CD4-positive, alpha-beta T cell treated with Interleukin-4 for 1 hour (primary cell): Measurements from ENCODE around the gene FNBP1L.

ENCODE experiments used
- DNase-seq, 2 donors: peaks; one replicate each; pipeline ENCODE4 v3.0.0-alpha.2; 2020 to 2022

FNBP1L gene

DNA sequence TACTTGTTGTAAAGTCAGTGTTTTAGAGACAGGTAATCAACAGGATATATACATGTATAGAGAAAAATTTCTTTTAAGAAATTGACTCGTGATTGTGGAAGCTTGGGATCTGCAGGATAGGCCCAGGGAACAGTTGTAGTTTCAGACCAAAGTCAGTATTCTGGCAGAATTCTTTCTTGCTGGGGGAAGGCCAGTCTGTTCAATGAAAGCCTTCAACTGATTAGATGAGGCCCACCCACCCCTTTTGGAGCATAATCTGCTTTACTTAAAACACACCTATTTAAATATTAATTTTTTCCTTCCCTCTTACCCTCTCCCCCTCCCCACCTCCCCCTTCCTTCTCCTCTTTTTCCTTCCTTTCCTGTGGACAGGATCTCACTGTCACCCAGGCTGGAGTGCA, 48.0 kb downstream of the FNBP1L start:
- DNase-seq: no peak

DNA sequence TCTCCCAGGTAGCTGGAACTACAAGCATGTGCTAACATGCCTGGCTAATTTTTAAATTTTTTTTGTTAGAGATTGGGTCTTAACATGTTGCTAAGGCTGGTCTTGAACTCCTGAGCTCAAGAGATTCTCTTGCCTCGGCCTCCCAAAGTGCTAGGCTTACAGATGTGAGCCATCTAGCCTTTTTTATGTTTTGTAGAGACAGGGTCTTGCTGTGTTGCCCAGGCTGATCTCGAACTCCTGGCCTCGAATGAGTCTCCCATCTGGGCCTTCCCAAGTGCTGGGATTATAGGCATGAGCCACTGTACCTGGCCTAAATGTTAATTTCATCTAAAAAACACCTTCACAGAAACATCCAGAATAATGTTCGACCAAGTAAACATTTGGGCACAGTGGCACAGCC, 48.6 kb downstream of the FNBP1L start:
- DNase-seq: no peak

DNA sequence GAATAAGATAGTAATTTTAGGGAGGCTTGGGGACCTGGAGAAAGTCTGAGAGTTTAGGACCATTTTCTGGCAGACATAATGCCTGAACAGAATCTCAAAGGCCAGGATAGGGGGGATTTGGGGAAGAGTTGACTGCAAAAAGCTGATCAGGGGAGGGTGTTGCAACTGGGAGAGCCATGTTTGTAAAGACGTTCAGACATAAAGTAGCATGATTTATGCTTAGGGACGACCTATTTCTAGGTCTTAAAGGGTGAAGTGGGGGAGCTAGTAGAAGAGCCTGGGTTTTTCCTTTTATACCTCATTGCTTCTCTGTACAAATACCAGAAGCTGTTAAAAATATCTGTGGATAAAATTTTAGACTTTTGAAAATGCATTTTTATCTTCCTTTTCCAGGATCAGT, 51.2 kb downstream of the FNBP1L start:
- DNase-seq: no peak

DNA sequence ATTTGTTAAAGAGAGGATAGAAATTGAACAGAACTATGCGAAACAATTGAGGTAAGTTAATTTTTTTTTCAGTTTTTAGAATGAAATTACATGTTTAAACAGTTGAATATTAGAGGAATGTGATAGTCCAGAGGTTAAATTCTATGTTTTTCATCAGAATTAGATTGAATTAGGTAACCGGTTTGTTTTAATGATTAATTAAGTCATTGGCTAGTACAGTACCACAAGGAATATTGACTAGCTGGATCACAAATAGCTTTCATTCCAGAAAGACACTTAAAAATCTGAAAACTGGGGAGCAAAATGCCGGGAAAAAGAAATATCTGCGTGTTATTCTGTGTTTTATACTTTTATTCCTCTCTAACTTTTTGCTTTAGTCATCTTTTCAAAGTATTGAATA, 51.6 kb downstream of the FNBP1L start:
- no peak for DNase-seq

DNA sequence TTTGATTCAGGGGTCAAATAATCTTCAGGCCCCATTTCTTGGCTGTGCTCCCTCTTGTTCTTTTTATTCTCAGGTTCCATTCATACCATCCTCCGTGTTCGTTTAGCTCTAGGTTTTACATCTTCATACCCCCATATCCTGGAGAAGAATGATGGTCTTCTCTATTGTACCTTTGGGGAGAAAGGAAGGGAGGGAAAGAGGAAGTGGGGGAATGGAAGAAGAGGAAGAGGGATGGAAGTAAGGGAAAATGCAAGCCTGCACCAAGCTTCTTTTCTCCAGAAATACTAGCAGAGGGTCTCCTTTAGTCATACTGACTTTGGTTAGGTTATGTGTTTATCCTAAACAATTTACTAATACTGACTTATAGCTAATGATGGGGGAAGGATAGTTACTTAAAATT, 52.4 kb downstream of the FNBP1L start:
- no peak for DNase-seq

DNA sequence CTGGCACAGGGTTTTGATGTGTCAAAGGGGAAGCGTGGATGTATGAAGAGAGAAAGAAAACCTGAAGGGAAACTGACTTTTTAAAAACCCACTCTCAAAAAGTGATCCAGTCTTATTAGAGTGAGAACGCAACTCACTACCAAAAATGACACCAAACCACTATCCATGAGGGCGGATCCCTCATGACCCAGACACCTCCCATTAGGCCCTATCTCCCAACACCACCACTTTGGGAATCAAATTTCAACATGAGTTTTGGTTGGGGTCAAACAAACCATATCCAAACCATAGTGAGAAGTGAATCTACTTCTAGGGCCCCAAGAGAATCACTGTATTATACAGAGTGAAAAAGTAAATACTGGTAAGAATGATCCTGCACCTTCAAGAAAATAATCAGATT, 53.5 kb downstream of the FNBP1L start:
- DNase-seq: no peak

DNA sequence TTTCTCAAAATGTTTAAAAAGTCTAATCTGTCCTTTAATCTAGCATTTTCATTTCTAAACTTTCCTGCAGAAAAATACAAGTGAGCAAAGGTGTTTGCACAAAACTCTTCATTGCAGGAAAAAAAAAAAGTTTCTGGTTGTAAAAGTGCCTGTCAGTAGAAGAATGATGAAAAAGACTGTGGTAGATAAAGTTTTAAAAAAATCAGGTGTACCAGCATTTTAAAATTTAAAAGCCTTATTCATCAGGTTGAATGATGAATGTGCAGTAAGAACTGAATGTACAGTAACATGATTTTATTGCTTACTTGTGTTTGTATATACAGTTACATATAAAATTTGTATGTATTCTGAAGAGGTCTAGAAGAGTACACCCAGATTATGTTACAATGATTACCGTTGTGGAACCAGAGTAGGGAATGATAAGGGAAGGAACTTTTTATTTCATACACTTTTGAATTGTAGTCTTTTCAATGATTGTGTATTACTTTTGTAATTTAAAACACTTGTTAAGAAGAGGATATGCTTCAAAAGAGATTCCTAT, 54.0 kb downstream of the FNBP1L start:
- no peak for DNase-seq

DNA sequence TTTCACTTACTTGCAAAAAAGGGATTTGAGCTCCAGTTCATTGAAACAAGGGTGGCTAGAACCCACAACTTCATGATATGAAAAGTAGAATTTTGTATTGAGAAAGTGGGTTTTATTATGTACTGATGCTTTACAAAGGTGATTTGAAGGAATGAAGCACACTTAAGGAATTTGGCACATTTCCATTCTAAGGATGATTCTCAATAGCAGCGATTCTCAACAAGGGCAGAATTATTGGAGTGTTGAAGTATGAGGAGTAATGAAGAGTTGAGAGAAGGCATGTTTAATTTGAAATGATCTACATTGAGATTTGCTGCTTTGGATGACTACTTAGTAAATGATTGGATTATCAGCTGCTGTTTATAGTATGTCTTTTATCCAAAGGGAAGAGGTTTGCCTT, 54.7 kb downstream of the FNBP1L start:
- DNase-seq: no peak

DNA sequence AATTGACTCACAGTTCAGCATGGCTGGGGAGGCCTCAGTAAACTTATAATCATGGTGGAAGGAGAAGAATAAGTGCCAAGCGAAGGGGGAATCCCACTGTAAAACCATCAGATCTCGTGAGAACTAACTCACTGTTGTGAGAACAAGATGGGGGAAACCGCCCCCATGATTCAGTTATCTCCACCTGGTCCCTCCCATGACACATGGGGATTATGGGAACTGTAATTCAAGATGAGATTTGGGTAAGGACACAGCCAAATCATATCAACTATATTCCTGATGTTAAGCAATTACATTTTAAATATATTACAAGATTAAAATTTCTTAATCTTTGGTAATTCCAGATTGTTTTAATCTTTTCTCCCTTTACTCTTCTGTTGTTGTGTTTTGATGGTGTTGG, 55.2 kb downstream of the FNBP1L start:
- no peak for DNase-seq

DNA sequence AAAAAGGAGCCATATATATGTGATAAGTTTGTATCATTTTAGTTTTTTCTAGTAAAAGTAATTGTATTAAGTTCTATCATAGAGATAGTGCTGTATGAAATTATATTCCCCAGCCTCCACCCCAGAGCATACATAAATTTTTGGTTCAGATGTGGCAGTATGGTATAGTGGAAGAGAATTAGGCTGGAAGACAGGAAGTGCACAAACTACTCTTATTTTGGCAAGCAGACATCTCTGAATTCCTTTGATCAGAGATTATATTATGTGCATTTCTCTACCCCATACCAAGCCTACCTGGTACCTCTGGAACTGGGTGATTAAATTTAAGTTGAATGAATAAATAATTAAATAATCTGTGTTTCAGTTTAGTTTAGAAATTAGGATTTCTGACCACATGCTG, 55.9 kb downstream of the FNBP1L start:
- DNase-seq: no peak

DNA sequence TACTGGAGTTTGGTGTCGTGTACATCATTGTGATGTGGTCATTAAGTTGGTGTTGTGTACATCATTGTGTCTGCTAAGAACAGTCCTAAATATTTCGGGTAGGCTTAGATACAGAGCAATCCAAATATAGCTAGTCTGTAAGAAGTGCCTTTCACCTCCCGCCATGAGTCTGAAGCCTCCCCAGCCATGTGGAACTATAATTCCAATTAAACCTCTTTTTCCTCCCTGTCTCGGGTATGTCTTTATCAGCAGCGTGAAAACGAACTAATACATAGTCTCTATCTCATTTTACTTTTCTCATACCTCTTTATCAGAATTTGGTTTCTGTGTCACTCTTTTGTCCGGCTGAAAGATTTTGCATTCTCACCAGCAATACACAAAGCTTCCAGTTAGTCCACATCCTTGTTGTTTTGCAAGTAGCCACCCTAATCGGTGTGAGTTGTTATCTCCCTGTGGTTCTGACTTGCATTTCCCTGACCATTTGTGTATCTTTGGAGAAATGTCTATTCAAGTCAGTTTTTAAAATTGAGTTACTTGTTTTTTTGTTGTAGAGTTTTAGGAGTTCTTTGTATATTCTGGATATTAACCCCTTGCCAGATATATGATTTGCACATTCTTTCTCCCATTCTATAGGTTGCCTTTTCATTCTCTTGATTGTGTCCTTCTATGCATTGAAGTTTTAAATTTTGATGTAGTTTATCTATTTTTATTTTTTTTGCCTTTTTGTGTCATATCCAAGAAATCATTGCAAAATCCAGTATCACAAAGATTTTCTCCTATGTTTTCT, 56.5 kb downstream of the FNBP1L start:
- DNase-seq: no peak

DNA sequence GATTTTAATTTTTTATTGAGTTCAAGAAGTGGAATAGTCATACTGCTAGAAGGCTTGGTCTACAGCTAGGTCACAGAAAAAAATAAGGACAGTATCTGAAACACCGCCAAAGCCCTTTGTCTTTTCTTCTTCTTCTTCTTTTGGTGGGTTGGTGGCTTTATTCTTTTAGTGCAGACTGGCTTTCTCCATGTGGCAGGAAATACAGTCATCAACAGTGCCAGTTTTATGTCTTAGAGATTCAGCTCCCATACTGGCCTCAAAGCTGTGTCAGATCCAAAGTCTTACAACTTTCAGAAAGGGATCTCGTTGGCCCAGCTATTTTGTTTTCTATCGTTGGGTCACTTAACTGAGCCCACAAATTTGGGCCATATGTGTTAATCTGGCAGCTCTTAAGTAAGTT, 58.2 kb downstream of the FNBP1L start:
- no peak for DNase-seq

DNA sequence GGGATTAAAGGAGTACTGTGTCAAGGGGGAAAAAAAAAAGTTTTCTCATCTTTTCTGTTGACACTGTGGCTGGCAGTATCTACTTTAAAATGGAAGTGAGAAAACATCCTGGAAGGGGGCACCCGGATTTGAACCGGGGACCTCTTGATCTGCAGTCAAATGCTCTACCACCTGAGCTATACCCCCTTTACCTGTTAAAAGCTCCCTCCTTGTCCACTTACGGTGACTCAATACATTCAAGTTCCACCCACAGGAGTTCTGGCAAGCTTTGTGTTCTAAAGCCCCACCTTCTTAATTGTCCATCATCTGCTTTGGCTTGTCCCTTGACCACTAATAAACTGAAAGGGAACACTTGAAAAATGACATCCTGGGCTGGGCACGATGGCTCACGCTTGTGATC, 68.2 kb downstream of the FNBP1L start:
- no peak for DNase-seq

DNA sequence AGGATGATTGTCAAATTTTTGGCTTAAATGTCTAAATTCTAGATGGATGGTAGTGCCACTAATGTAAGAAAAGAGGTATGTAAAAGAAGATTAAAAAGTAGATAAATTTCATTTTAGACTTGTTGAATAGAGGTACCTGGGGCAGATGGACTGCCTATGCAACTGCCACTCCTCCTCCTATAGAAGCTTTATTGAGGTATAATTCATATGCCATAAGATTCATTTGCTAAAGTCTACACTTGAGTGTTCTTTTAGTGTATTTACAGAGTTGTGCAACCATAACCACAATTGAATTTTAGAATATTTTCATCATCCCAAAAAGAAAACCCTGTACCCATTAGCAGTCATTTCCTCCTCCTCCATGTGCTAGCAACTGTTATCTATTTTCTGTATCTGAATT, 70.6 kb downstream of the FNBP1L start:
- no peak for DNase-seq

DNA sequence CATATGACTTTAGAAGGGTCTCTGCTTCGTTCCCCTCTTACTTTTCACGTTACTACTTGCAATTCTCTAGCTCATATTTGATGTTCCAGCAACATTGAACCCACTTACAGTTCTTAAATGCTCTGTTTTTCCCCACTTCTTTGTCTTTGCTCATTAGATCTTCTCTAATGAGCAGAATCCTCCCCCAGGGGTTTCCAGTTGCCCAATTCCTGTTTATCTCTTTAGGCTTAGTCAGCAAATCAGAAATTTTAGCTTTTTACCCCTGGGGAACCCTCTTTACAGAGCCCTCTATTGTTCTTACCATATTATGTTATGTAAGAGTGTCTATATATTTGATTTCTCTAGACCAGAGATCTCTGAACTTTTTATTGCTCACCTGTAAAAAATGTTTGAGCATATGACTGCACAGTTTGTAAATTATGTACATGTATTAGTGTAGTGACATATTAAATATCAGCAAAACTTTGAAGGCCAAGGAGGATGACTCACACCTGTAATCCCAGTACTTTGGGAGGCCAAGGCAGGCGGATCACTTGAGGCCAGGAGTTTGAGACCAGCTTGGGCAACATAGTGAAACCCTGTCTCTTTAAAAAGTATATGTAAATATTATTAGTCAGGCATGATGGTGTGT, 71.4 kb downstream of the FNBP1L start:
- DNase-seq: no peak

DNA sequence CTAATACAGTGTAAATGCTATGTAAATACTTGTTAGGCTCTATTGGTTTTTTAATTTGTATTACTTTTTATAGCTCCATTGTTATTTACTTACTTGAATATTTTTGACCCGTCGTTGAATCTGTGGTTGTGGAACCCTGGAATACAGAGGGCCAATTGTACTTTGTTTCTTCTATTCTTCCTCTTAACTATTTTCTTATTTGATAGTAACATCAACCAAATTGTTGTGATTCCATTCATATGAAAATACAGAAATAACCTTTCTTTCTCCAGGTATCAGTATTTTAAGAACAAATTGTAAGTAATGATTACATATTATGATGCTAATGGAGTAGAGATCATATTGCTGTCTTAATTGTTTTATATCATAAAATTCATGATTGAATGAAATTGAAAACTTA, 73.7 kb downstream of the FNBP1L start:
- DNase-seq: no peak

DNA sequence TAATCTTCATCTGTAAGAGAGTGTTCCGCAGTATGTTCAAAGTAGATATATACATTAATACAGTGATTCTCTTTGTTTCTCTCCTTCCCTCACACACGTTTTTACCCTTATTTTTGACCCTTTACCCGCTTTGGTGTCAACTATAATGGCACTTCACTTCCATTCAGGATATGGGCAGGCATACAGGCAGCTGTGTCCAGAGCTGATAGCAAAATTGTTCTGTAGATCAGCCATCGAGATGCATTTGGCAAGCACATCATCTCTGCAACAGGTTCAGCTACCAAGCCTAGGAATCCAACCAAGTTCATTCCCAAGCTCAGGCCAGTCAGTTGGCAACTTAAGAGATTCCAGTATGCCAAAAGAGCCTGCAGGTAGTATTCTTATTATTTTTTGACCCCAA, 74.8 kb downstream of the FNBP1L start:
- DNase-seq: no peak

DNA sequence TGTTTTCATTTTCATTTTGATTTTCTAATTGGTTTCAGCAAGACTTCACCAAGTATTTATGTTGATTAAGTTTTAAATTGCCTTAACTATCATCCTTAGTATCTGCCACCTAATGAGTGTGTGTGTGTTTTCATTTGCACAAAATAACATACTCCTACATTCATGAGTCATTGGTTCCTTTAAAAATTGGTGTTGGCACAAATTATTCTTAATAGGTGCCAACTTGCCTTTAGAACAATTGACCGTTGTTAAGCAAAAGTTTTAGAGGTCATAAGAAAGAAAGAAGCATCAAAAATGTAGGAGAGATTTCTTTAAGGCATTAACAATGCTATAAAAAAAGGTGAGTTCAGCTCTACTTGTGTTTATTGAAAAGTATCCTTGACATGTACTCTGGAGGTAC, 77.5 kb downstream of the FNBP1L start:
- no peak for DNase-seq

DNA sequence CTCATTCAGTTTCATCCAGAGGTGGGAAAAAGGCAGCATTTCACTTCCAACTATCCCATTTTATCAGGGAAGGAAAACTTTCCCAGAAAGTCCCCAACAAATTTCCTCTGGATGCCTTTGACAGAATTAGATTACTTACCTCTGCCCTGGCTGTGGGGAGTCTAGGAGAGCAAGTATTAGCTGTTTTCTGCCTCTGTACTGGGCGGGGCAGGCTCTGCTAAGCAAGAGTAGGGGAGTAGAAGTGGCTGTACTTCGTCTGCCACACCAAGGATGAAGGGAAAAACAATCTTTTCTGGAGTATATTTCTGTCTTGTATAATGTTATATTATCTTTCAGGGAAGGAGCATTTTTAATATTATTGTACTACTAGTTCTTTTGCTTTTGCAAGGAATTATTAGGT, 78.5 kb downstream of the FNBP1L start:
- DNase-seq: no peak

DNA sequence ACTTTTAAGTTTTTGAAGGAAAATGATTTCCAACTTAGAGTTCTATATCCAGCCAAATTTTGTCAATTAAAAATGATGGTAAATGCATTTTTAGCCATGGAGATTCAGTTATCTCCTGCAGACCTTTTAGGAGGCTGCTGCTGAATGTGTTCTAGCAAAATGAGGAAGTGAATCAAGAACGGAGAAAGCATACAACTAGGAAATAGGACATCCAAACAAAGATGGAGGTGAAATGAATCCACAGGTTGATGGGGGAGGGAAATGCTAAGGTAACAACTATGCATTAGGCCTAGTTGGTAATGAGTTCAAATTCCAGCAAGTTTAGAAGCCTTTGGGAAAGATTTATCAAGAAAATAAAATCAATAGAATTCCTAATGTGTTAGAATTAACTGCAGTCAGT, 80.5 kb downstream of the FNBP1L start:
- no peak for DNase-seq

DNA sequence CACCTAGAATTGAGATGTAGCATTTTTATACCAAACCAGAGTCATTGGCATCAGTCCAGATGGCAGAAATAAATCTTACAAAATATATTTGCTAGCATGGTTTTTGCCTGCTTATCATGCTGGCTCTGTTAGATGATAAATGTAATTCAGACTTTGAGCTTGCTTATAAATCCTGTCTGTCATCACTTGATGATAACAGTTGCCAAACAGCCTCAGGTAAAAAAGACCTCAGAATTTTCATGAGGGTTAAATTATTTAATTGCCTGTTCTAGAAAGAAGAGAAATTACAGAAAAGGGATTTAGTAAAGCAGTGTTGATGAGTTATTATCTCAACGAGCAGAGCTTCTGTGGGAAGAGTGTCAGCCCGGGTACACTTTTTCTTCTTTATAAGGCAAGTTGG, 83.3 kb downstream of the FNBP1L start:
- DNase-seq: no peak

DNA sequence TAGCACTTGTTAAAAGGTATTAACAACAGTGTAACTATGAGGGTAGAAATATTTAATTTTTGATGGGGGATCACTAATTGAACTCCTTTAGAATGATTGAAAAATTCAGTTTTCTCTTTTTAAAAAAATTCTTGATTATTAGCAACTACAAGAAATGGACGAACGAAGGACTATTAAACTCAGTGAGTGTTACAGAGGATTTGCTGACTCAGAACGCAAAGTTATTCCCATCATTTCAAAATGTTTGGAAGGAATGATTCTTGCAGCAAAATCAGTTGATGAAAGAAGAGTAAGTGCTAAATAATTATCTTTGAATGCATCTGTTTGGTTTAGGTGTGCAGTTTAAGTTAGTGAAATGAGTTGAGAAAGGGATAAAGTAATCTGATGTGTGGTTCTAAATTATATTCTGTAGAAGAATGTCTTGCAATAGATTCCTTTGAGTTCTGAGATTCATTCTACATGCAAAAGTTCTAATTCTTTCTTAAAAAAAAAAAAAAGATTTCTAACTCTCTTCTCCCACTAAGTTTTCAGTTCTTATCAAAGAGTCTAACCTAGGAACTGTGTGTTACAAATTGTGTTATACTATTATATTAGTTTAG, 85.0 kb downstream of the FNBP1L start:
- no peak for DNase-seq

DNA sequence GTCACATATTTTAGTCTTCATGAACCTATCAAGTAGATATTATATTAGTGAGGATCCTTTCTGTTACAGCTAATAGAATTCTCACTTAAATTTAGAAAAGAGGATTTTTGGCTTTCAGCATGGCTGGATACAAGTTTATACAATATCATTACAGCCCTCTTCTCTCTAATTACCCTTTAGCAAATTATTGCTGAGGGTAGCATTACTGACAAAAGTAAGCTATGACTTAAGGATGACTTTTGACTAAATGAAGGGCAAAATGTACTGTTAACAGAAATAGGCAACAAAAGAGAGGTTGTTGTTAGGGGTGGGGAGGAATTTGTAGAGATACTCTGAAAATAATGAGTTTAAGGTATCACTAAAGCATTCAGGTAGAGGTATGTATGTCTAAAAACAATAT, 85.8 kb downstream of the FNBP1L start:
- no peak for DNase-seq

DNA sequence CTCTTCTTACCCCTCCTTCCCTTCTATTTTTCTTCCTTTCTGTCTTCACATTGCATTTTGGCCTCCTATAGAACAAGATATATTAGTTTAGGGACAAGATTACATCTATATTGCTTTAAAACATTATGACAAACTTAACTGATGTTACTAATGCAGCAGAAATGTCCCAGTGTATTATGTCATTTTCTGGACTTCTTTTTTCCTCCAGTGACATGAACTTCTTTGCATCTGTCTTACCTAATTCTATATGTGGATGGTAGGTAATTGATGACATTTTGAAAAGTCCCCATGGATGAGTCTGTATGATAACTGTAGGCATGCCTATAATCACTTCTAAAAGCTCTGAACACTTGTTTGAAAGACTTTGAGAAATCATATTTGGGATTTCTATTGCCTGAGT, 89.5 kb downstream of the FNBP1L start:
- no peak for DNase-seq
